22Rv1 (cell line): ENCODE results near the gene NOVA2.

Experiments used
- ZFX ChIP-seq: fragments of 450-650 bp; IDR thresholded peaks from 2 replicates; pipeline ENCODE4 v1.6.1; 2017; ENCODE audit warnings: antibody characterized with exemption, borderline replicate concordance
- TF ChIP-seq, protein P1 (sequence below): fragments of 450-650 bp; IDR thresholded peaks from 2 replicates; pipeline ENCODE4 v1.5.1; 2017; ENCODE audit warnings: mild to moderate bottlenecking

DNA sequence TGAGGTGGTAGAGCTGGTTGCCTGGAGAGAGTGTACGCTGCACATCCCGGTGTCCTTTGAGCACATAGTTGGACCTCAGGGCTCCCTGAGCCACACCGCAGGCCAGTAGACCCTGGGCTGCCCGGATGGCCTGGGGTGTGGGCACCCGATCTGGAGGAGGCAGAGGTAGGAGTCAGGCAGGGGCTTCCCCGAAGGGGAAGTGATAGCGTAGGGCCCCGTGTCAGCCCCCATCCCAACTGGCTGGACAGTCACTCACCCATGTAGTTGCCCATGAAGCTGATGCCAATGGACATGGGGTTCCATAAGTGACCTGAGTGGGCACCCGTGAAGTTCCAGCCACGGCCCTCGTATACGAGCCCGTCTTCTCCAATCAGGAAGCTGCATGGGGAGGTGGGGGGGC is 45.6 kb upstream of the NOVA2 start:
- TF ChIP-seq, protein P1, sequence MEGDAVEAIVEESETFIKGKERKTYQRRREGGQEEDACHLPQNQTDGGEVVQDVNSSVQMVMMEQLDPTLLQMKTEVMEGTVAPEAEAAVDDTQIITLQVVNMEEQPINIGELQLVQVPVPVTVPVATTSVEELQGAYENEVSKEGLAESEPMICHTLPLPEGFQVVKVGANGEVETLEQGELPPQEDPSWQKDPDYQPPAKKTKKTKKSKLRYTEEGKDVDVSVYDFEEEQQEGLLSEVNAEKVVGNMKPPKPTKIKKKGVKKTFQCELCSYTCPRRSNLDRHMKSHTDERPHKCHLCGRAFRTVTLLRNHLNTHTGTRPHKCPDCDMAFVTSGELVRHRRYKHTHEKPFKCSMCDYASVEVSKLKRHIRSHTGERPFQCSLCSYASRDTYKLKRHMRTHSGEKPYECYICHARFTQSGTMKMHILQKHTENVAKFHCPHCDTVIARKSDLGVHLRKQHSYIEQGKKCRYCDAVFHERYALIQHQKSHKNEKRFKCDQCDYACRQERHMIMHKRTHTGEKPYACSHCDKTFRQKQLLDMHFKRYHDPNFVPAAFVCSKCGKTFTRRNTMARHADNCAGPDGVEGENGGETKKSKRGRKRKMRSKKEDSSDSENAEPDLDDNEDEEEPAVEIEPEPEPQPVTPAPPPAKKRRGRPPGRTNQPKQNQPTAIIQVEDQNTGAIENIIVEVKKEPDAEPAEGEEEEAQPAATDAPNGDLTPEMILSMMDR, result no peak
- no peak for TF ChIP-seq ZFX
